SU-DHL-6 (cell line): ENCODE measurements around the gene CCNG1.

Source experiments
- H2AFZ ChIP-seq: fragments of 200-600 bp; sonication (generic); 2 replicates; pipeline ENCODE4 v1.6.1; 2014; ENCODE audit warnings: low read depth, mild to moderate bottlenecking, moderate library complexity, mixed read lengths, antibody characterized with exemption, low read length; ENCODE audit not compliant: severe bottlenecking
- H3F3A ChIP-seq: fragments of 200-600 bp; shearing (Covaris generic); 2 replicates; pipeline ENCODE4 v1.6.0; 2016; ENCODE audit warnings: antibody characterized with exemption, mild to moderate bottlenecking; ENCODE audit not compliant: insufficient read depth
- H3K27ac ChIP-seq: fragments of 200-600 bp; sonication (generic); 2 replicates; pipeline ENCODE4 v1.5.1; 2016; ENCODE audit warnings: low read depth, mild to moderate bottlenecking, low read length, moderate library complexity, mixed read lengths
- H3K27me3 ChIP-seq: fragments of 200-600 bp; sonication (generic), shearing (Covaris generic); 2 replicates; pipeline ENCODE4 v1.6.0; 2014; ENCODE audit warnings: mild to moderate bottlenecking, low read length
- H3K36me3 ChIP-seq: fragments of 200-600 bp; sonication (generic); 2 replicates; pipeline ENCODE4 v1.6.1; 2014; ENCODE audit warnings: mild to moderate bottlenecking, low read length, mixed read lengths
- H3K4me2 ChIP-seq: fragments of 300-600, 200-600 bp; shearing (Covaris generic), sonication (generic); 2 replicates; pipeline ENCODE4 v1.6.0; 2014; ENCODE audit warnings: low read length, low read depth, mild to moderate bottlenecking; ENCODE audit not compliant: poor library complexity, severe bottlenecking
- H3K4me3 ChIP-seq: fragments of 200-600 bp; sonication (generic); 2 replicates; pipeline ENCODE4 v1.5.1; 2014; ENCODE audit warnings: antibody characterized with exemption, low read length, mild to moderate bottlenecking, mixed read lengths; ENCODE audit not compliant: insufficient read depth, poor library complexity, severe bottlenecking
- H3K79me2 ChIP-seq: fragments of 200-600 bp; sonication (generic); 2 replicates; pipeline ENCODE4 v1.6.1; 2014; ENCODE audit warnings: mild to moderate bottlenecking, low read length, moderate library complexity; ENCODE audit not compliant: insufficient read depth
- H3K9ac ChIP-seq: fragments of 200-600 bp; sonication (generic); 2 replicates; pipeline ENCODE4 v1.7.0; 2014; ENCODE audit warnings: mild to moderate bottlenecking, low read length
- H3K9me2 ChIP-seq: fragments of 200-600 bp; sonication (generic); replicated peaks from 2 replicates; pipeline ENCODE4 v1.6.1; 2014; ENCODE audit warnings: low read length; ENCODE audit not compliant: insufficient read depth
- H3K9me3 ChIP-seq: fragments of 200-600 bp; sonication (generic); 2 replicates; pipeline ENCODE4 v1.6.1; 2014; ENCODE audit warnings: low read length, mixed read lengths; ENCODE audit not compliant: insufficient read depth
- H4K20me1 ChIP-seq: fragments of 200-600 bp; sonication (generic); 2 replicates; pipeline ENCODE4 v1.6.1; 2014; ENCODE audit warnings: low read depth, mild to moderate bottlenecking, antibody characterized with exemption, low read length, moderate library complexity, mixed read lengths
- EZH2phosphoT487 ChIP-seq: fragments of 200-600 bp; sonication (generic), shearing (Covaris generic); conservative IDR thresholded peaks from 2 replicates; pipeline ENCODE4 v1.6.1; 2018; ENCODE audit warnings: mild to moderate bottlenecking, antibody characterized with exemption, low read length, moderate library complexity, mixed read lengths
- TF ChIP-seq, protein P1 (sequence below): fragments of 200-600 bp; sonication (generic); IDR thresholded peaks from one replicate; pipeline ENCODE4 v1.5.1; 2017; ENCODE audit warnings: antibody characterized with exemption, mild to moderate bottlenecking, low read length, moderate library complexity; ENCODE audit not compliant: insufficient read depth, poor library complexity, severe bottlenecking

The CCNG1 gene

DNA sequence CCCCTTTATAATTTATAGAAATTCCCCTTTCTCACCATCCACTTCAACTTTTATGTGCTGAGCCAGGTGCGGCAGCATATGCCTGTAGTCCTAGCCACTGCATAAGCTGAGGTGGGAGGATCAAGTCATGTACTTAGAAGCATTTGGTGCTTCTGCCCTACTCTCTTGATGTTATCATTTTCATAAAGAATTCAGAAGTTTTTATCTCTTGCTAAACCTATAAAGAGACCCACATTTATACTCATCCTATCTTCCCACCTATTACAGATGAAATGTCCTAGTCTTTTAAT, 41.5 kb downstream of the CCNG1 start:
- H3K4me2 ChIP-seq: no peak overlapping the region
- H3K9ac ChIP-seq: no peak overlapping the region
- H3F3A ChIP-seq: 0 out of 2 replicates have a peak, but pooled peaks cover 7% of the 10 kb centered on the region
- no peaks in the 10 kb centered on the region for H3K9me3 ChIP-seq
- no peaks in the 10 kb centered on the region for H4K20me1 ChIP-seq
- no peaks in the 10 kb centered on the region for H3K9me2 ChIP-seq
- peaks cover 72% of the 10 kb centered on the region for H3K36me3 ChIP-seq
- no peak overlapping the region for H3K4me3 ChIP-seq
- H3K79me2 ChIP-seq: no peaks in the 10 kb centered on the region
- H3K27me3 ChIP-seq: no peaks in the 10 kb centered on the region
- no peak overlapping the region for H2AFZ ChIP-seq
- TF ChIP-seq, protein P1, sequence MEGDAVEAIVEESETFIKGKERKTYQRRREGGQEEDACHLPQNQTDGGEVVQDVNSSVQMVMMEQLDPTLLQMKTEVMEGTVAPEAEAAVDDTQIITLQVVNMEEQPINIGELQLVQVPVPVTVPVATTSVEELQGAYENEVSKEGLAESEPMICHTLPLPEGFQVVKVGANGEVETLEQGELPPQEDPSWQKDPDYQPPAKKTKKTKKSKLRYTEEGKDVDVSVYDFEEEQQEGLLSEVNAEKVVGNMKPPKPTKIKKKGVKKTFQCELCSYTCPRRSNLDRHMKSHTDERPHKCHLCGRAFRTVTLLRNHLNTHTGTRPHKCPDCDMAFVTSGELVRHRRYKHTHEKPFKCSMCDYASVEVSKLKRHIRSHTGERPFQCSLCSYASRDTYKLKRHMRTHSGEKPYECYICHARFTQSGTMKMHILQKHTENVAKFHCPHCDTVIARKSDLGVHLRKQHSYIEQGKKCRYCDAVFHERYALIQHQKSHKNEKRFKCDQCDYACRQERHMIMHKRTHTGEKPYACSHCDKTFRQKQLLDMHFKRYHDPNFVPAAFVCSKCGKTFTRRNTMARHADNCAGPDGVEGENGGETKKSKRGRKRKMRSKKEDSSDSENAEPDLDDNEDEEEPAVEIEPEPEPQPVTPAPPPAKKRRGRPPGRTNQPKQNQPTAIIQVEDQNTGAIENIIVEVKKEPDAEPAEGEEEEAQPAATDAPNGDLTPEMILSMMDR: no peak
- no peak for TF ChIP-seq EZH2phosphoT487
- no peak overlapping the region for H3K27ac ChIP-seq

- H3K9me2 ChIP-seq: no peaks in the 10 kb centered on the region
- no peak overlapping the region for H3K9ac ChIP-seq
- H3K4me2 ChIP-seq: no peak overlapping the region
- TF ChIP-seq, protein P1: no peak
- no peaks in the 10 kb centered on the region for H3K27me3 ChIP-seq
- no peaks in the 10 kb centered on the region for H3K9me3 ChIP-seq
- no peak overlapping the region for H3K27ac ChIP-seq
- no peaks in the 10 kb centered on the region for H3K79me2 ChIP-seq
- no peaks in the 10 kb centered on the region for H3F3A ChIP-seq
- no peak overlapping the region for H2AFZ ChIP-seq
- H3K4me3 ChIP-seq: no peak overlapping the region
- no peaks in the 10 kb centered on the region for H4K20me1 ChIP-seq
- peaks cover 48% of the 10 kb centered on the region for H3K36me3 ChIP-seq
These were observed 51.8 kb downstream of the CCNG1 start for GRCh38 chr5:163489055-163489744.

DNA sequence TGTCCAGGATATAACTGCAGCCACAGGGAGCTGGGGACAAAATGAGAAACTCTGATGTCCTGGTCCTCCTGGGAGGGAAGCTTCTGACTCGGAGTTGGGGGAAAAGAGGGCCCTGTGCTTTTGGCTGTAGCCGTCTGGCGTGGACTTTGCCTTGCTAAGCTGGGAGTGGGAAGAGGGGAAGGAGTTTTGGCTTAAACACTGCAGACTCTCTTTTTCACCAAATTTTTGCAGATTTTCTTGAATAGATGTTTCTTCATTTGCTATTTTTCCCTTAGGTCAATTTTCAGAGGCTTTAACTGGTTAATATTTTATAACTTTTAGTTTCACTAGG, 52.3 kb downstream of the CCNG1 start:
- Histone ChIP-seq H4K20me1 (no peaks in the 10 kb centered on the region), H3K27ac (no peak overlapping the region), H3K4me2 (no peak overlapping the region), H3K4me3 (no peak overlapping the region), H2AFZ (no peak overlapping the region), H3K9ac (no peak overlapping the region), H3K27me3 (no peaks in the 10 kb centered on the region), H3K36me3 (peaks cover 43% of the 10 kb centered on the region), H3F3A (no peaks in the 10 kb centered on the region), H3K9me2 (no peaks in the 10 kb centered on the region), H3K9me3 (no peaks in the 10 kb centered on the region), H3K79me2 (no peaks in the 10 kb centered on the region)
- no peak for TF ChIP-seq EZH2phosphoT487
- TF ChIP-seq, protein P1: no peak
